Testis (tissue), 2 donors: ENCODE data around the gene FMNL2.

Source experiments
- CTCF ChIP-seq, 3 experiments: fragments of 450-650 bp in 2 of 3; fragments of 200-600 bp in 1 of 3; sonication (generic) in 1 of 3; IDR thresholded peaks; one replicate each; pipeline ENCODE4 v1.5.1; 2016 to 2019; ENCODE audit warnings: antibody characterized with exemption in 3 of 3, mild to moderate bottlenecking in 2 of 3, moderate library complexity in 1 of 3
- POLR2A ChIP-seq: fragments of 450-650 bp; IDR thresholded peaks from one replicate; pipeline ENCODE4 v1.6.1; 2017; ENCODE audit warnings: antibody characterized with exemption, mild to moderate bottlenecking, moderate library complexity

- no peak for TF ChIP-seq CTCF (IDR thresholded peaks at IDR 0.05)
- TF ChIP-seq POLR2A = no peak
These were observed 101.2 kb downstream of the FMNL2 start for GRCh38 chr2:152436148-152436547.
